Measurements from ENCODE around the gene GRIN1. TPM values are rescaled to one million over a fixed set of nuclear protein-coding genes. Genes with fewer than 3 reads are reported as not detected.
A peak's percentile ranks its signal among the peaks of the same experiment; 100 is the strongest.

Gene GRIN1
- total RNA-seq, 1 donor from 2014 or later, result not detected

GRCh38 chr9:137198051-137198901 is 59.3 kb downstream of the GRIN1 start:
- no peak for ATAC-seq (ENCODE audit: poor library complexity)
- DNase-seq, result no peak
- intact Hi-C loops (cut with DNase I), result no loop called here

DNA sequence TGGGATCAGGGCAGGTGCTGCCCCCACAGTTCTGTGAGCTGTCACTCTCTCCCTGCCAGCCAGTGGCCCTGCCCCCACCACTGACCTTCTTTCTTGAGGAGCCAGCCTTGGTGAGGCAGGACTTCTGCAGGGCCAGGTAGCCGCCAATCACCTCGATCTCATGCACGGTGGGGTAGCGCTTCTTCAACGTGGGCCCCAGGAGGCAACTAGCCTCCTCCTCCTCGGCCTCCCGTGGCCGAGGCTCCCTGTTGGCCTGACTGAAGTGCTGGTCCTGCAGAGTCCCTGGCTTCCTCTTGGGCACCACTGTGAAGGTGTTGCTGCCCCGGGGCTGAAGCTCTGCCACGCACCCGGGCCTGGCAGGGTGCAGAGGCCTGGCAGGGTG is 59.9 kb downstream of the GRIN1 start:
- intact Hi-C loops (cut with DNase I), result no loop called here
- no peak for DNase-seq
- no peak for ATAC-seq (ENCODE audit: poor library complexity)

DNA sequence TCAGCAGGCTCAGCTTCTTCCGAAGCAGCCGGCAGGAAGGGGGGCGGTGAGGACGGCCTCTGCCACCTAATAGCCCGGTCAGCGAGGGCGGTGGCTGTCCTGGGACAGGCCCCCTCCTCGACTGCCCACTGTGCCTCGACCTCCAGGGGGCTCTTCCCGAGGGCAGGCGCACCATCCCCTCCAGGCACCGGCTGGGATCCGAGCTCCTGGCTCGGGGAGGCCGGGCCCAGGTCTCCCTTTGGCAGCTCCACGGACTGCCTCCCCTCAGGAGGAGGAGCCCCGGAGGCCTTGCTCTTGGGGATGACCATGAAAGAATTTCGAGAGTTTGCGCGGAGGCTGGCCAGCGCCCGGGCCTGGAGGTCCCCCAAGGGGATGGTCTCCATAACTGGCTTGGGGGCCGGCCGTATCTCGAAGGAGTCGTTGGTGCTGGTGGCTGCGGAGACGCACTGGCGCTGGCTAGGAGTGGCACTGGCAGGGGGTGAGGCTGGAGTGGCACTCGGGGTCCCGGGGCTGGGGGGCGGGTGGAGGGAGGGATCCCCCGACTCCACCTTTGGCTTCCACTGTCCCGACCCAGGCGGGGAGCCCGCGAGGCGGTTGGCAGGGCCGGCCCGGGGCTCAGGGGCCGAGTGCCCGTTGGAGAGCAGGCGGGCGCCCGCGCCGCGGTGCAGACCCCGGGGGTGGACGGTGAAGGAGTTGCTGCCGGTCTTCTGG is 60.6 kb downstream of the GRIN1 start:
- no peak for DNase-seq
- ATAC-seq (ENCODE audit: poor library complexity), result no peak
- intact Hi-C loops (cut with DNase I), result no loop called here

DNA sequence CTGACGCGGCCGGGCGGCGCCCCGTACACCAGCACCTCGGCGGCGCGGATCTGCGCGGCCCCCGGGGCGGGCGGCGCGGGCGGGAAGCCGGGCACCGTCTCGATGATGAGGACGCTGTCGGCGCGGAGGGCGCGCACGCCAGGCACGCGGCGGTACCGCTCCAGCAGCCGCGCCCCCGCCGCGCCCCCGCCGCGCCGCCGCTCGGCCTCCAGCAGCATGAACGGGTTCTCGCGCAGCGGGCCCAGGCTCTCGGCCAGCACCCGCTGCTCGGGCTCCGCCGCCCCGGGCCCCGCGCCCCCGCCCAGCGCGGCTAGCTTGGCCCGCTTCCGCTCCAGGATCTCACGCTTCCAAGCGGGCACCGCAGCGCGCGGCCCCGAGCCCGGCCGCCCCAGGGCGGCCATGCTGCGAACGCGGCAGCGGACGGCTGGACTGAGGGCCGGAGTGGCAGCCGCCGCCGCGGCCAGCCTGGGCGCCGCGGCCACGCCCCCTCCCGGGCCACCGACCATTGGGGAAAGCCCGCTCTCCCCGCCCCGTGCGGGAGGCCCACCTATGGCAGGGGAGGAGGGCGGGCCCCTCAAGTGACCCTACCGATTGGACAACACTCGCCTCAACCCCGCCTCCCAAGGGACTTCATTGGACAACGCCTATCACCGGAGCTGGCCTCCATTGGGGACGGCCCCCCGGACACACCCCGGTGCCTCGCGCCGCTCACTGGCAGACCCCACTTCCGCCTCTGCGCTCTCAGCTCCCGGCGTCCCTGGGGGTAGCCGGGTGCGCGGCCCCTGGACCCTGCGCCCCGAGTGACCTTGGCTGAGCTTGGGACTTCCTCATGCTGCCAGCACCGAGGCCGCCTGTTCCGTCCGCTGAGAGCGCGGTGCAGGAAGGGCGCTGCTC is 61.6 kb downstream of the GRIN1 start, which contains the start of gene TPRN:
Gene TPRN, minus strand, starts transcription at position 431 of the 894 bp plus-strand sequence. Its CDS starts 30 bp downstream, at position 401.
- intact Hi-C loops (cut with DNase I), result no loop called here
- peak; percentile 95 for ATAC-seq (ENCODE audit: poor library complexity)

DNA sequence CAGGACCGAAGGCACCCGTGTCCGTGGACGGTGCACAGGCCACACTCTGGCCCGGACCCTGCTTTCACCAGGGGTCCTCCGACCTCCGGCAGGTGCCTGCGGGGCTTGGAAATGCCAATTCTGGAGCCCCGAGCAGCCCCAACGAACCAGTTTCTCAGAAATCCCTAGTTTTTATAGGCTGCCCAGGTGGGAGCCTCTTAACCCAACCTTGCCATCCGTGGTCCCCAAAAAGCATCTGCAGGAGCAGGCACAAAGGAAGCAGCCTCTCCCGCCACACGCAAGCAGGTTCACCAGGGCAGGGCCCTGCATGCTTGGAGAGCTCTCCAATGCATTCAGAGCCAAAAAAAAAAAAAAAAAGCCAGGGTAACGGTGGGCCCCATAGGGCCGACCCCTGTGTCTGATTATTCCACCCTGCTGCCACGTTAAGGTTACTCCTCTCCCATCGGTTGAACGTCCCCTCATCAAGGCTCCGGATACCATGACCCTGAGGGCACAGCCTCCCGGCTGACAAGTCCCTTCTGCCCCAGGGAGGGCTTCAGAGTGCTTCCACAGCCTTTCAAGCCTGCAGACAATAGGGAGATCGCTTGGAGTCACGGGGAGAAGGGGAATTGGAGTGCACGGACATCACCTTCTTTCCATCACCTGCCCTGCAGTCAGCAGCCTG is 62.4 kb downstream of the GRIN1 start:
- ATAC-seq (ENCODE audit: poor library complexity) (no peak), DNase-seq (no peak)
- intact Hi-C loops (cut with DNase I), result no loop called here

More for the DNA sequence above, 61.6 kb downstream of the GRIN1 start, which contains the start of gene TPRN:
- peak; percentile 100 for DNase-seq

GRCh38 chr9:137202966-137203365 is 64.0 kb downstream of the GRIN1 start:
- intact Hi-C loops (cut with DNase I), result no loop called here
- no peak for DNase-seq
- ATAC-seq (ENCODE audit: poor library complexity), result no peak

GRCh38 chr9:137204731-137205125 is 65.8 kb downstream of the GRIN1 start:
- ATAC-seq (ENCODE audit: poor library complexity), result no peak
- DNase-seq, result no peak
- intact Hi-C loops (cut with DNase I), result no loop called here

GRCh38 chr9:137205126-137206069 is 66.4 kb downstream of the GRIN1 start, which contains the start of the genes NDOR1 and TMEM203:
Gene NDOR1, plus strand, starts transcription at chr9:137205700. Its CDS starts 78 bp downstream, at chr9:137205778.
Gene TMEM203, minus strand, starts transcription at chr9:137205648. Its CDS starts 234 bp downstream, at chr9:137205414.
- peak; percentile 73 for ATAC-seq (ENCODE audit: poor library complexity)
- intact Hi-C loops (cut with DNase I), result no loop called here
- DNase-seq, result peak; percentile 95

DNA sequence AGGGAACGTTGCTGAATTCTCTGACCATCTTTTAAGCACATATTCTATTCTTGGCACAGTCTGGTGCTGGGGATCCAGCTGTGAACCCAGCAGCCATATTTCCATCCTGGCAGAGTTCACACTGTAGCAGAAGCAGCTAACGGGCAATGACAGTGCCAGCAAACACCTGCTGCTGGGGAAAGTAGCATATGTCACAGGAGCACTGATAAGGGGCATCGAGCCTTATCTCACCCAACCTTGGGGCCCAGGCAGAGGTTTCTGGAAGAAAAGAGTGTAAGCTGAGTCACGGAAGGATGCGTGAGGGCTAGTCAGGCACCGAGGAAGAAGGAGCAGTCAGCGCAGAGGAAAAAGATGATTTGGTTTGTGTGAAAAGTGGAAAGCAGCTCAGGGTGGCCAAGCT is 67.6 kb downstream of the GRIN1 start:
- ATAC-seq (ENCODE audit: poor library complexity), result no peak
- intact Hi-C loops (cut with DNase I), result no loop called here
- no peak for DNase-seq

GRCh38 chr9:137211532-137211931 is 72.6 kb downstream of the GRIN1 start:
- no peak for ATAC-seq (ENCODE audit: poor library complexity)
- DNase-seq, result no peak
- intact Hi-C loops (cut with DNase I), result no loop called here

- DNase-seq (no peak), ATAC-seq (ENCODE audit: poor library complexity) (no peak)
- intact Hi-C loops (cut with DNase I), result no loop called here
These were observed 73.6 kb downstream of the GRIN1 start for GRCh38 chr9:137212520-137212919.

DNA sequence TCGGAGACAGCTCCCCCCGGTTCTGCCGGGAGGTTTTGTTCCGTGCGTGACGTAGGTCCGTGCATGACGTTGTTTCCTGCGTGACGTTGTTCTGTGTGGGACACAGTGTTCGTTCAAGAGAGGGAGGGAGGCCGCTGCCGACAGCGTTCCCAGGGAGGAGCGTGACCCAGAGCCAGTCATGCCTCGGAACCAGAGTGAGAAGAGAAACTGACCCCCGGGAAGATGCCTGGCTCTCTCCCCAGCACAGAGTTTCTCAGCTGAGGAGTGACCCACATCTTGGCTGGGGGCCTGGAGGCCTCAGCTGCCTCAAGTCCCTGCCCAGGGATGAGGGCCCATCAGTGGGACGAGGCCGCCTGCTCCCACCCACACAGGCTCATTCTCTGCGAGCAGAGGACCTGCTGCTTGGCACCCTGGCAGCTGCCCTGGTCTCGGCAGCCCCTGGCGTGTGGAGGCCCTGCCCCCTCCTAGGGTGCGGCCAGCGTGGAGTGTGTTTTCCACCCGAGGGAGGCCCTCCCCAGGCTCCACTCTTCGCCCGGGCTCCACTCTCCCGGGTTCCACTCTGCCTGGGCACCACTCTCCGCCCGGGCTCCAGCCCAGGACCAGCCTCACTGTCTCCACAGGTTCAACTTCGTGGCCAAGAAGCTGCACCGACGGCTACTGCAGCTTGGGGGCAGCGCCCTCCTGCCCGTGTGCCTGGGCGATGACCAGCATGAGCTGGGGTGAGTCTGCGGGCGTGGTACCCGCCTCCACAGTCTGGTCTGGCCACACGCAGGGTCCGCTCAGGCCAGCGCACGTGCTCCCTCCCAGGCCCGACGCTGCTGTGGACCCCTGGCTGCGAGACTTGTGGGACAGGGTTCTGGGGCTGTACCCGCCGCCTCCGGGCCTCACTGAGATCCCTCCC is 74.5 kb downstream of the GRIN1 start:
- intact Hi-C loops (cut with DNase I), result no loop called here
- ATAC-seq (ENCODE audit: poor library complexity) (no peak), DNase-seq (no peak)

- no peak for DNase-seq
- intact Hi-C loops (cut with DNase I), result no loop called here
- ATAC-seq (ENCODE audit: poor library complexity), result no peak
These were observed 75.7 kb downstream of the GRIN1 start for GRCh38 chr9:137214620-137215019.

DNA sequence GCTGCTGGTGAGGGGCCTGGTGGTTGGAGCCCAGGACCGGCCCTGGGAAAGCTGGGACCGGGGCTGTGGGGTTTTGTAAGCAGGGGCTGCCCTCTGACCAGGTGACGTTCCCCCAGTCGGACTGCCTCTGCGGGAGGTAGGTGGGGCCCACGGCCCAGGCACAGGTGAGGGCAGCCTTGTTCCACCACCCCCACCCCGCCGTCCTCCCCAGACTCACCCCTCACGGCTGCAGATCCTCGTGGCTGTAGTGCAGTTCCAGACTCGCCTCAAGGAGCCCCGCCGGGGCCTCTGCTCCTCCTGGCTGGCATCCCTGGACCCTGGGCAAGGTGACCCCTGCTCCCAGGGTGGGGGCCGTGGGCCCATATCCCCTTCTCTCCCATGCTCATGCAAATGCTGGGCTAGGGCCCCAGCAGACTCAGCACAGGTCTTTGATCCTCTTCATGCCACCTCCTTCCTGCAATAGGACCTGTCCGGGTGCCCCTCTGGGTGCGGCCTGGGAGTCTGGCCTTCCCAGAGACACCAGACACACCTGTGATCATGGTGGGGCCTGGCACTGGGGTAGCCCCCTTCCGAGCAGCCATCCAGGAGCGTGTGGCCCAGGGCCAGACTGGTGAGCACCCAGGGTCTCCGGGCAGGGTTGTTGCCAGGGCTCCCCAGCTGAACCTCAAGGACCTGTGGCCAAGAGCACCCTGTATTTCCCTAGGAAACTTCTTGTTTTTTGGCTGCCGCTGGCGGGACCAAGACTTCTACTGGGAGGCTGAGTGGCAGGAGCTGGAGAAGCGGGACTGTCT is 76.4 kb downstream of the GRIN1 start:
- no peak for ATAC-seq (ENCODE audit: poor library complexity)
- DNase-seq, result no peak
- intact Hi-C loops (cut with DNase I), result no loop called here

DNA sequence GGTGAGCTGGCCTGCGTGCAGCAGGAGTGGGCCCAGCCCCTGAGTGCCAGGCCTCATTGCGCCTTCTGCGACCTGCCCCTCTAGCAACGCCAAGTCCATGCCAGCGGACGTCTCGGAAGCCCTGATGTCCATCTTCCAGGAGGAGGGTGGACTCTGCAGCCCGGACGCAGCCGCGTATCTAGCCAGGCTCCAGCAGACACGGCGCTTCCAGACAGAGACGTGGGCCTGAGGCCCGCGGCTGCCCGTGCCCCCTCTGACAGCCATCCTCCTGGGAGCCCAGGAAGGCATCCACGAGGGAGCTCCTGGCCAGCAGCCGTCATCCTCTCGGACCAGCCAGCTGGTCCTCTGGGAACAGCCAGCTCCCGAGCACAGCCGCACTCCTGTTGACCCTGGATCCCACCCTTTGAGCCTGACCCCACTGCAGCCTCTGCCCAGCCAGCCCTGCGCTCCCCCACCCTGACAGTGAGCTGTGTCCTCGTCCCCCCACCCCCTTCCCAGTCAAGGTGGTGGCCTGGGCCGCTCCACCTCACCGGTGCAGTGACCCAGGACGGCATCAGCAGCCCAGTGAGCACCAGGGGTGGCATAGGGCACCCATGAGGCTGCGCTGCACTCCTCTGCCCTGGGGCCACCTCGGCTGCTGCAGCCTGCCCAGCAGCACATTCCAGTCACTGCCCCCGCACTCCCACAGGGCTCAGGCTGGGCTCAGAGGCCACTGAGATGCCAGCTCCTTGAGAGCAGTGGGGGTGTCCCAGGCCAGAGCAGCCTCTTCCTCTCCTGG is 77.4 kb downstream of the GRIN1 start:
- DNase-seq, result no peak
- ATAC-seq (ENCODE audit: poor library complexity), result no peak
- intact Hi-C loops (cut with DNase I), result no loop called here
